HepG2 (cell line): ENCODE results near the gene APEX1. TPM values are rescaled to one million over a fixed set of nuclear protein-coding genes. Genes with fewer than 3 reads are reported as not detected.

ENCODE experiments used
- ATAC-seq: fragments of 200-7000 bp; cut with Tn5 transposase; 3 replicates; pipeline ENCODE4 v1.9.1; 2020; ENCODE audit warnings: mild to moderate bottlenecking, moderate library complexity
- BruUV-seq: library from RNA; stranded (reverse); fragments of 400-500 nt; replicated peaks from 2 replicates; lab custom pipeline; 2021; lab: Mats Ljungman, UMichigan
- CTCF ChIA-PET: fragments of 300-600 bp; formaldehyde crosslinking; extraction: SDS; loops from one replicate; lab custom pipeline; 2021; ENCODE audit warnings: low total read pairs, inconsistent platforms, low intra/inter-chr PET ratio; lab: Yijun Ruan, JAX
- POLR2A ChIA-PET: fragments of 350-600 bp; sonication (Branson Sonifier 250); formaldehyde crosslinking; loops from one replicate; lab custom pipeline; 2020; ENCODE audit warnings: antibody characterized with exemption, inconsistent platforms; lab: Yijun Ruan, JAX
- DNase-seq: peaks from one replicate; pipeline ENCODE4 v3.0.0-alpha.2; 2015; ENCODE audit warnings: low spot score
- FAIRE-seq: peaks from 3 replicates; lab custom pipeline; 2011; peaks lifted over from hg19 to GRCh38; lab: Jason Lieb, UNC
- H2AFZ ChIP-seq: one replicate; pipeline ENCODE4 v1.6.1; 2011; ENCODE audit warnings: low read length, inconsistent platforms
- H3K27ac ChIP-seq: fragments of 300-600 bp; 3 replicates; pipeline ENCODE4 v1.8.0; 2011; ENCODE audit warnings: mixed run types, mild to moderate bottlenecking, mixed read lengths, low read length, inconsistent platforms; ENCODE audit not compliant: insufficient read depth; ENCODE audit errors: extremely low read length
- H3K27me3 ChIP-seq, 2 experiments: fragments of 200-600 bp in 1 of 2; 2 replicates in 1 of 2; 3 replicates in 1 of 2; pipeline versions ENCODE4 v1.6.0 to v1.8.0; 2011; ENCODE audit warnings: low read length in 2 of 2, mild to moderate bottlenecking in 2 of 2, moderate library complexity in 2 of 2, inconsistent platforms in 1 of 2; ENCODE audit not compliant: insufficient read depth in 2 of 2, control insufficient read depth in 1 of 2
- H3K36me3 ChIP-seq, 2 experiments: fragments of 200-600 bp in 1 of 2; replicated peaks in 1 of 2; 2 replicates in 1 of 2; 3 replicates in 1 of 2; pipeline versions ENCODE4 v1.5.1 to v1.8.0; 2011; ENCODE audit warnings: low read length in 2 of 2, inconsistent platforms in 1 of 2; ENCODE audit not compliant: insufficient read depth in 2 of 2, control insufficient read depth in 1 of 2
- H3K4me1 ChIP-seq: 2 replicates; pipeline ENCODE4 v1.5.1; 2012; ENCODE audit warnings: low read length, inconsistent platforms; ENCODE audit not compliant: insufficient read depth
- H3K4me2 ChIP-seq: 2 replicates; pipeline ENCODE4 v1.6.0; 2011; ENCODE audit warnings: low read depth, low read length, inconsistent platforms
- H3K4me3 ChIP-seq, 3 experiments: fragments of 200-600 bp in 1 of 3; sonication (generic), shearing (Covaris generic) in 1 of 3; replicated peaks in 1 of 3; 2 replicates each; pipeline ENCODE4 v1.5.1; 2011 to 2016; ENCODE audit warnings: low read length in 3 of 3, inconsistent platforms in 2 of 3, low read depth in 2 of 3, mild to moderate bottlenecking in 2 of 3, control low read depth in 1 of 3, mixed read lengths in 1 of 3; ENCODE audit not compliant: insufficient read depth in 1 of 3
- H3K79me2 ChIP-seq: one replicate; pipeline ENCODE4 v1.6.1; 2011; ENCODE audit warnings: low read length, inconsistent platforms; ENCODE audit not compliant: insufficient read depth
- H3K9ac ChIP-seq: 2 replicates; pipeline ENCODE4 v1.6.0; 2011; ENCODE audit warnings: mild to moderate bottlenecking, low read depth, low read length, inconsistent platforms; ENCODE audit not compliant: insufficient read depth
- H3K9me3 ChIP-seq: 2 replicates; pipeline ENCODE4 v1.5.1; 2012; ENCODE audit warnings: mild to moderate bottlenecking, low read length
- H4K20me1 ChIP-seq: 2 replicates; pipeline ENCODE4 v1.6.0; 2011; ENCODE audit warnings: inconsistent platforms, mild to moderate bottlenecking, low read length, moderate library complexity; ENCODE audit not compliant: insufficient read depth
- ATF3 ChIP-seq: sonication (generic); formaldehyde crosslinking; IDR thresholded peaks from 2 replicates; pipeline ENCODE4 v1.4.0; 2020; ENCODE audit warnings: missing genetic modification reagents
- FOSL1 ChIP-seq: sonication (generic); formaldehyde crosslinking; IDR thresholded peaks from 2 replicates; pipeline ENCODE4 v1.9.0; 2021; ENCODE audit warnings: missing genetic modification reagents, borderline replicate concordance
- MEF2D ChIP-seq: sonication (generic); formaldehyde crosslinking; IDR thresholded peaks from 2 replicates; pipeline ENCODE4 v1.5.1; 2020; ENCODE audit warnings: mild to moderate bottlenecking, missing genetic modification reagents
- PAXIP1 ChIP-seq: sonication (generic); formaldehyde crosslinking; conservative IDR thresholded peaks from 2 replicates; pipeline ENCODE4 v1.4.0; 2020; ENCODE audit warnings: mild to moderate bottlenecking, missing genetic modification reagents, moderate library complexity
- PHF20 ChIP-seq: sonication (generic); formaldehyde crosslinking; IDR thresholded peaks from 2 replicates; pipeline ENCODE4 v1.5.0; 2020; ENCODE audit warnings: mild to moderate bottlenecking, missing genetic modification reagents
- PHF8 ChIP-seq: sonication (generic); formaldehyde crosslinking; IDR thresholded peaks from 2 replicates; pipeline ENCODE4 v1.5.0; 2020; ENCODE audit warnings: missing genetic modification reagents
- SMAD9 ChIP-seq: sonication (generic); formaldehyde crosslinking; IDR thresholded peaks from 2 replicates; pipeline ENCODE4 v1.5.1; 2020; ENCODE audit warnings: mild to moderate bottlenecking, missing genetic modification reagents
- TFDP1 ChIP-seq: IDR thresholded peaks from 2 replicates; pipeline ENCODE4 v1.6.1; 2016; ENCODE audit warnings: missing compliant biosample characterization, missing genetic modification reagents, borderline replicate concordance
- ZBTB20 ChIP-seq: sonication (generic); formaldehyde crosslinking; IDR thresholded peaks from 2 replicates; pipeline ENCODE4 v1.8.1; 2023; ENCODE audit warnings: missing genetic modification reagents, low read depth, mild to moderate bottlenecking, borderline replicate concordance
- ZNF10 ChIP-seq: sonication (generic); formaldehyde crosslinking; IDR thresholded peaks from 2 replicates; pipeline ENCODE4 v1.4.0; 2020; ENCODE audit warnings: mild to moderate bottlenecking, low read depth, missing genetic modification reagents, borderline replicate concordance
- ZNF136 ChIP-seq: sonication (generic); formaldehyde crosslinking; IDR thresholded peaks from 2 replicates; pipeline ENCODE4 v1.8.1; 2022; ENCODE audit warnings: low read depth, mild to moderate bottlenecking, moderate library complexity, missing genetic modification reagents
- ZNF362 ChIP-seq: sonication (generic); formaldehyde crosslinking; IDR thresholded peaks from 2 replicates; pipeline ENCODE4 v1.4.0; 2020; ENCODE audit warnings: missing genetic modification reagents, mild to moderate bottlenecking, borderline replicate concordance
- ZNF501 ChIP-seq: sonication (generic); formaldehyde crosslinking; IDR thresholded peaks from 2 replicates; pipeline ENCODE4 v1.5.1; 2020; ENCODE audit warnings: mild to moderate bottlenecking, moderate library complexity, missing genetic modification reagents
- ZNF556 ChIP-seq: sonication (generic); formaldehyde crosslinking; IDR thresholded peaks from 2 replicates; pipeline ENCODE4 v1.4.0; 2020; ENCODE audit warnings: mild to moderate bottlenecking, missing genetic modification reagents, borderline replicate concordance
- ZNF749 ChIP-seq: sonication (generic); formaldehyde crosslinking; IDR thresholded peaks from 2 replicates; pipeline ENCODE4 v1.8.0; 2022; ENCODE audit warnings: mild to moderate bottlenecking, missing genetic modification reagents, moderate library complexity, borderline replicate concordance
- WGBS: methylation state at CpG from one replicate; pipeline ENCODE4 v1.1.6; 2017; ENCODE audit warnings: low lambda C conversion rate; 5-methylcytosine and 5-hydroxymethylcytosine counted together
- in situ Hi-C: cut with HindIII; loops from 2 replicates; pipeline ENCODE4 v1.10.0; 2017; ENCODE audit warnings: low pct_unique_long_range_greater_than_20kb; ENCODE audit not compliant: extremely low pct_ligation_motif_present
- intact Hi-C: fragments of 100-400 bp; cut with micrococcal nuclease; formaldehyde crosslinking; loops from one replicate; pipeline ENCODE4 v1.10.0; 2022; ENCODE audit not compliant: unreplicated experiment
- polyA plus RNA-seq, 8 experiments: library from polyadenylated mRNA; depleted of rRNA in 3 of 8; stranded (reverse) in 7 of 8; unstranded in 1 of 8; fragments of >200 nt; fragmentation: Illumina TruSeq in 4 of 8; extraction: Trizol in 4 of 8; gene quantifications; 2 replicates each; pipeline versions ENCODE4 v1.2.1 to v1.2.3, GENCODE V29; 2011 to 2016; ENCODE audit warnings: low read depth in 4 of 8, missing spikeins in 1 of 8, mixed read lengths in 1 of 8; ENCODE audit not compliant: insufficient read depth in 1 of 8
- total RNA-seq, 5 experiments: library from RNA; depleted of rRNA; stranded (reverse); fragments of >200 nt; fragmentation: Illumina TruSeq; extraction: Trizol; gene quantifications; 2 replicates each; pipeline ENCODE4 v1.2.3, GENCODE V29; 2016; ENCODE audit warnings: low read depth in 1 of 5

Gene APEX1
- total and polyA plus RNA-seq, 2 of the 13 experiments (the other 11 are each of a cell fraction or from before 2014, with no cell fraction given), result 171 to 405 TPM

GRCh38 chr14:20424851-20425250, 30.2 kb upstream of the APEX1 start (continued):
- TF ChIP-seq MEF2D (CRISPR knock-in tag) (no peak), PHF20 (CRISPR knock-in tag) (no peak), ZNF136 (CRISPR knock-in tag) (no peak), SMAD9 (CRISPR knock-in tag) (no peak), PHF8 (CRISPR knock-in tag) (no peak), ZNF10 (CRISPR knock-in tag) (no peak)

- H3K27ac ChIP-seq, result peak overlapping the region; percentile 4
- DNase-seq, result peak; percentile 68
- H3K9ac ChIP-seq, result peak overlapping the region; percentile 39; the same call in 1 of the 2 replicates
- peak; percentile 60 for FAIRE-seq
- 2% methylated on average over 5 of the region's 5 CpGs for WGBS
- CTCF ChIA-PET, result no interaction called here
- peak overlapping the region; percentile 33 for H2AFZ ChIP-seq
- H3K9me3 ChIP-seq, result no peaks in the 10 kb centered on the region
- intact Hi-C loops, result no loop called here
- peak overlapping the region; percentile 16 to 50 (median 17); a peak in 4 of 6 replicates for H3K4me3 ChIP-seq
- no peaks in the 10 kb centered on the region for H3K27me3 ChIP-seq
- no peaks in the 10 kb centered on the region for H4K20me1 ChIP-seq
- peak; percentile 76 for ATAC-seq
- H3K4me2 ChIP-seq, result peak overlapping the region; percentile 64
- POLR2A ChIA-PET, result interaction anchor here (1.0 to 4.0 kb wide), 5 partner anchors 9 to 34 kb away, joined by 3 to 37 read pairs (median 6); partner anchors contain the start of genes APEX1, OSGEP, PIP4P1 and TEP1
- no TSS peak for BruUV-seq
- H3K79me2 ChIP-seq, result no peaks in the 10 kb centered on the region
- H3K4me1 ChIP-seq, result peaks cover 52% of the 10 kb centered on the region
- H3K36me3 ChIP-seq, result no peaks in the 10 kb centered on the region
- in situ Hi-C loops, result no loop called here
- TF ChIP-seq ZBTB20 (CRISPR knock-in tag), result 0 out of 2 replicates have a peak, but pooled peaks have one; percentile 31
- TF ChIP-seq ATF3, result peak; percentile 59; the same call in 1 of the 2 replicates
- no peak for TF ChIP-seq ZNF362 (CRISPR knock-in tag)
- TF ChIP-seq ZNF556, result 0 out of 2 replicates have a peak, but pooled peaks have one; percentile 31
- TF ChIP-seq FOSL1 (CRISPR knock-in tag), result peak; percentile 66; the same call in 1 of the 2 replicates
- no peak for TF ChIP-seq ZNF749 (CRISPR knock-in tag)
- TF ChIP-seq ZNF501 (CRISPR knock-in tag), result no peak; the same call in 1 of the 2 replicates
- TF ChIP-seq PAXIP1 (CRISPR knock-in tag), result peak; percentile 46; the same call in 1 of the 2 replicates
- peak; percentile 38; the same call in 1 of the 2 replicates for TF ChIP-seq TFDP1 (CRISPR knock-in tag)
Measured at GRCh38 chr14:20427231-20428009, 27.6 kb upstream of the APEX1 start.
